Type B pancreatic cell (in vitro differentiated cells): Measurements from ENCODE around the gene PDE3A. TPM values are rescaled to one million over a fixed set of nuclear protein-coding genes. Genes with fewer than 3 reads are reported as not detected.

Experiments
- DNase-seq: peaks from one replicate; pipeline ENCODE4 v3.0.0; 2021; ENCODE audit warnings: mixed read lengths; ENCODE audit not compliant: unreplicated experiment; ENCODE audit errors: extremely low spot score
- H3K27ac Mint-ChIP-seq: 2 replicates; pipeline ENCODE4 v1.8.0; 2021; ENCODE audit warnings: mild to moderate bottlenecking, mixed read lengths
- H3K27me3 Mint-ChIP-seq: 2 replicates; pipeline ENCODE4 v1.8.0; 2021; ENCODE audit warnings: mixed read lengths
- H3K36me3 Mint-ChIP-seq: 2 replicates; pipeline ENCODE4 v1.8.0; 2021; ENCODE audit warnings: mixed read lengths
- H3K4me1 Mint-ChIP-seq: one replicate; pipeline ENCODE4 v1.8.0; 2021; ENCODE audit warnings: mixed read lengths; ENCODE audit not compliant: unreplicated experiment
- H3K4me3 Mint-ChIP-seq: 2 replicates; pipeline ENCODE4 v1.8.0; 2021; ENCODE audit warnings: mild to moderate bottlenecking, mixed read lengths
- H3K9me3 Mint-ChIP-seq: 2 replicates; pipeline ENCODE4 v1.8.0; 2021; ENCODE audit warnings: mixed read lengths
- CTCF ChIP-seq: fragments of 200-600 bp; sonication (generic); conservative IDR thresholded peaks from 2 replicates; pipeline ENCODE4 v1.5.0; 2021; ENCODE audit warnings: antibody characterized with exemption, mild to moderate bottlenecking
- total RNA-seq: library from RNA; stranded (reverse); gene quantifications from 2 replicates; pipeline ENCODE4 v1.2.1, GENCODE V29; 2021; ENCODE audit warnings: low replicate concordance

PDE3A gene
- total RNA-seq, 1 donor from 2014 or later, result 19.7 TPM

DNA sequence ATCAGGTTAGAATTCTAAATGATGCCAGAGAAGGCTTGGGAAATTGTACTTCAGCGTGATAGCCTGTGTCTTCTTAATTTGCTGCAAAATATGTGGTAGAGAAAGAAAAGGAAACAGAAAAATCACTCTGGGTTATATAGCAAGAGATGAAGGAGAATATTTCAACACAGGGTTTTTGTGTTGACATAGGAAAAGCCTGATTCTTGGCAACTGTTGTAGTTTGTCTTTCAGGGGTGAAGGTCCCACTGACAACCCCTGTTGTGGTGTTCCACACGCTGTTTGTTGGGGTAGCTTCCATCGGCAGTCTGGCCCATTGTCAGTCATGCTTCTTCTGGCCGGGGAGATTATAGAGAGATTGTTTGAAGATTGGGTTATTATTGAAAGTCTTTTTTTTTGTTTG is 313.0 kb downstream of the PDE3A start:
- Mint-ChIP-seq H3K4me1 (no peaks in the 10 kb centered on the region), H3K27ac (no peak overlapping the region), H3K27me3 (no peaks in the 10 kb centered on the region), H3K4me3 (no peak overlapping the region), H3K9me3 (no peaks in the 10 kb centered on the region), H3K36me3 (peaks cover 13% of the 10 kb centered on the region)
- no peak for DNase-seq
- TF ChIP-seq CTCF, result no peak

DNA sequence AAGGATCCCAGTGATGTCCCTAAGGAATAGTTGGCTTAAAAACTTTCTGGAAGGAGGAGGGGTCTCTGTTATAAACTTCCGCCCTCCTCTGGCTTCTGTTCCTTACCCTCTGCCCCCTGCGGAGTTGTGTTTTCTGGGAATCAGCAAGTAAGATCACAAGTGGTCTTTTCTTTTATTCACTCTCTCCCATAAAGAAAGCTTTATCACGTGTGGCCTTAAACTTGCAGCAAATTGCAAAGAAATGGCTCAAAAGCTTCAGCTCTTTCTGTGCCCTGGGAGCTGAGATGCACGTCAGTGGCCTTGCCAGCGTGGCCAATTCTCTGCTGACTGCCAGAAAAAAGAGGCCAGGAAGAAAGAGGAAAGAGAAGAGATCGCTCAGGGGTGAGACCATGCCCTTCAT is 326.9 kb downstream of the PDE3A start, which contains the start of gene SLCO1C1:
SLCO1C1 (plus strand) TSS at position 101 of the 400 bp plus-strand sequence. CDS start 4,245 bp downstream, outside the sequence.
- H3K4me1 Mint-ChIP-seq, result no peaks in the 10 kb centered on the region
- no peak within 1 kb of the TSS for H3K27ac Mint-ChIP-seq
- TF ChIP-seq CTCF, result no peak
- peaks cover 5% of the 10 kb centered on the region for H3K27me3 Mint-ChIP-seq
- H3K36me3 Mint-ChIP-seq, result peaks cover 3% of the 10 kb centered on the region
- H3K4me3 Mint-ChIP-seq, result no peak within 1 kb of the TSS
- H3K9me3 Mint-ChIP-seq, result no peaks in the 10 kb centered on the region
- DNase-seq, result no peak

DNA sequence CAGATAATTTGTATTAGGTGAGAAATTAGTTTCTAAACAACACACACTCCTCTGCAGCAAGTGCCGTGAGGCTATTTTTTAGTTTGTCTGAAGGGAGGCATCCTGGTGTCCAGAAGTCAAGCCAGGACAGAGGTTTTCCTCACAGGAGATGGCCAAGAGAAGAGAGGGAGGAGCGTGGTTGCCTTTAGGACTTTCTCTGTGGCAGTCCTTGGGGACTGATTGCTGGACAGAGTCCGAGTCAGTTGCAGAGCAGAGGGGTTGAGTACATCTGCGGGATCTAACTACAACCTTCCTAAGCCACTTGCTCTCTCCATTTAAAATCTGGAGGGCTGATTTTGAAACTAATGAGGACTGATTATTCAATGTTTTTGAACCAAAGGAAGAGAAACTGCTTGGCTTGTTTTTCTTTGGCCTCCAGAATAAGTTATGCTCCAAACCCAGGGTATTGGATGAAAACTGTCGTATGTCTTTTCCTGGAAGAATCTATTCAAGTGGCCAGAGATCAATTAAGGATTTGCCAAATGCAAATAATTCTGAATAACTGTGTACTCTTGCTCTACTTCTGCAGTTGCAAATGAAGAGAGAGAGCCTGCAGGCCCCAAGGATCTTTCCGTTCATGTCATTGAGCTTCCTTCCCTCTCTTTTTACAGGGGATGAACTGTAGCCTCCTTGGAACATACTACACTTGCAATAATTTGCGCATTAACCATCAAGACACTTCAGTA is 328.0 kb downstream of the PDE3A start:
- H3K27ac Mint-ChIP-seq, result no peak overlapping the region
- no peaks in the 10 kb centered on the region for H3K36me3 Mint-ChIP-seq
- no peak for TF ChIP-seq CTCF
- no peak for DNase-seq
- H3K4me1 Mint-ChIP-seq, result no peaks in the 10 kb centered on the region
- peaks cover 5% of the 10 kb centered on the region for H3K27me3 Mint-ChIP-seq
- no peaks in the 10 kb centered on the region for H3K9me3 Mint-ChIP-seq
- H3K4me3 Mint-ChIP-seq, result no peak overlapping the region

- H3K4me3 Mint-ChIP-seq, result no peak overlapping the region
- H3K4me1 Mint-ChIP-seq, result no peaks in the 10 kb centered on the region
- DNase-seq, result no peak
- no peak for TF ChIP-seq CTCF
- no peaks in the 10 kb centered on the region for H3K9me3 Mint-ChIP-seq
- no peak overlapping the region for H3K27ac Mint-ChIP-seq
- H3K36me3 Mint-ChIP-seq, result no peaks in the 10 kb centered on the region
- no peaks in the 10 kb centered on the region for H3K27me3 Mint-ChIP-seq
Measured at GRCh38 chr12:20701106-20701505, 332.8 kb downstream of the PDE3A start.

DNA sequence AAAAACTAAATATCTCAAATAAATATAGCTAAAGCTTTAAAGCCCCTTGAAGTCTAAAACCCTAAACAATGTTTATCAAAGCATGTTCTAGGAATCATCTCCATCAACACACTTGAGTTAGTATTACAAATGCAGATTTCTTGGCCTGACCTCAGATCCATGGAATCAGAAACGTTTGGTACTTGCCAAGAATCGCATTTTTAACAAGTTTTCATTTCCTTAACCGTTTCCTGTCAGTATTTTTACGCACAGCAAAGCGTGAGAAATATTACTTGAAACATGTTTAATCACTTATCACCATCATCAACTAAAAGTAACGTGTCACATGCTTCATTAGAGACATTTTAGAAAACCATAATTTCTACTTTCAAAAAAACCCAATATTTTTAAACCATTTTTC is 336.5 kb downstream of the PDE3A start:
- Mint-ChIP-seq H3K9me3 (no peaks in the 10 kb centered on the region), H3K36me3 (no peaks in the 10 kb centered on the region), H3K4me1 (no peaks in the 10 kb centered on the region), H3K4me3 (no peak overlapping the region), H3K27ac (no peak overlapping the region), H3K27me3 (peaks cover 3% of the 10 kb centered on the region)
- DNase-seq, result no peak
- no peak for TF ChIP-seq CTCF

GRCh38 chr12:20711846-20712245 is 343.5 kb downstream of the PDE3A start:
- TF ChIP-seq CTCF, result no peak
- H3K27ac Mint-ChIP-seq, result no peak overlapping the region
- peaks cover 3% of the 10 kb centered on the region for H3K27me3 Mint-ChIP-seq
- H3K4me1 Mint-ChIP-seq, result no peaks in the 10 kb centered on the region
- no peaks in the 10 kb centered on the region for H3K36me3 Mint-ChIP-seq
- no peak for DNase-seq
- no peaks in the 10 kb centered on the region for H3K9me3 Mint-ChIP-seq
- no peak overlapping the region for H3K4me3 Mint-ChIP-seq
